Keratinocyte (primary cell): ENCODE data around the gene TEX101.

Experiments used
- CTCF ChIP-seq, 3 experiments: IDR thresholded peaks in 1 of 3; conservative IDR thresholded peaks in 1 of 3; optimal IDR thresholded peaks in 1 of 3; 2 replicates in 2 of 3; 3 replicates in 1 of 3; pipeline versions ENCODE3 to v1.5.1; 2011; ENCODE audit warnings: low read length in 3 of 3, mild to moderate bottlenecking in 3 of 3, moderate library complexity in 2 of 3, control low read depth in 1 of 3, inconsistent platforms in 1 of 3; ENCODE audit not compliant: insufficient read depth in 2 of 3; ENCODE audit errors: extremely low read depth in 1 of 3
- EZH2 ChIP-seq: IDR thresholded peaks from one replicate; pipeline ENCODE4 v1.6.1; 2012; ENCODE audit warnings: inconsistent platforms, mild to moderate bottlenecking, low read length, moderate library complexity

- no peak for TF ChIP-seq CTCF (optimal IDR thresholded peaks at IDR 0.05 in 1 of 3, IDR thresholded peaks at IDR 0.05 in 1 of 3, conservative IDR thresholded peaks at IDR 0.05 in 1 of 3; ENCODE audit: extremely low read depth in 1 of 3, insufficient read depth in 2 of 3, low read length in 3 of 3)
- TF ChIP-seq EZH2, result no peak
Observed at GRCh38 chr19:43408043-43408442, 6.6 kb upstream of the TEX101 start.
